ENCODE measurements around the gene CDK2AP2.

CDK2AP2 gene

DNA sequence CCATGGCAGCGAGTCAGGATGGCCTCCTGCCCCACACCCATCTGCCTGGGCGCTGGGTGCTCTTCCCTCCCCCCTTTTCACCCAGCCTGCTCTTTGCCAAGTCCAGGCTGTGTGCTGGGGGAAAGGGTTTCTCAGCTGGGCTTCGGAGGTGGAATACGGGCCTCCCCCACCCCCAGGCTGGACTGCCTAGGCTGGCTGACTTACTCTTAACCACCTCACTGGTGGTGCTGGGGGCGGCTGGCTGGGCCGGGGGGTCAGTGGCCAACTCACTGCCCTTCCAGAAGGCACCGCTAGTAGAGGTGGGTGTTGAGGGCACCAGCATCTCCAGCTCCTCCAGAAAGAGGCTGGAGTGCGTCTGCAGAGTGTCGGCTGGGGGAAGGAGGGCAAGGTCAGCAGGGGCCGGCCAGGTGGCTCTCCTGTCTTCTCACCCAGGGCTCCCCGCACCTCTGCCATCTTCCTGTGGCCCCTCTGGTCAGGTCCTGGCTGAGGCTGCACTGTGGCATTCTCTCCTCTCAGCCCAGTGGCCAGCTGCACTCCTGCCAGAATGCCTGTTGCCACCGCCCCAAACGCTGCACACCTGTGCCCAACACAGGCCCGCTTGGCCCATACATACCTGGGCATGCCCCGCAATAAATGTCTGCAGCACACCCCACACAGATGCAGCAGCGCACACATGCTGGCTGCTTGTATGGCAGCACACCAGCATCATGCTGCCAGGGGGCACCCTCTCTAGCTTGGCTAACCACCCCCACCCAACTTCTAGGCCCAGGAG, 12.5 kb downstream of the CDK2AP2 start:
- H3K27ac ChIP-seq (ENCODE audit: low read length): no peak overlapping the region

DNA sequence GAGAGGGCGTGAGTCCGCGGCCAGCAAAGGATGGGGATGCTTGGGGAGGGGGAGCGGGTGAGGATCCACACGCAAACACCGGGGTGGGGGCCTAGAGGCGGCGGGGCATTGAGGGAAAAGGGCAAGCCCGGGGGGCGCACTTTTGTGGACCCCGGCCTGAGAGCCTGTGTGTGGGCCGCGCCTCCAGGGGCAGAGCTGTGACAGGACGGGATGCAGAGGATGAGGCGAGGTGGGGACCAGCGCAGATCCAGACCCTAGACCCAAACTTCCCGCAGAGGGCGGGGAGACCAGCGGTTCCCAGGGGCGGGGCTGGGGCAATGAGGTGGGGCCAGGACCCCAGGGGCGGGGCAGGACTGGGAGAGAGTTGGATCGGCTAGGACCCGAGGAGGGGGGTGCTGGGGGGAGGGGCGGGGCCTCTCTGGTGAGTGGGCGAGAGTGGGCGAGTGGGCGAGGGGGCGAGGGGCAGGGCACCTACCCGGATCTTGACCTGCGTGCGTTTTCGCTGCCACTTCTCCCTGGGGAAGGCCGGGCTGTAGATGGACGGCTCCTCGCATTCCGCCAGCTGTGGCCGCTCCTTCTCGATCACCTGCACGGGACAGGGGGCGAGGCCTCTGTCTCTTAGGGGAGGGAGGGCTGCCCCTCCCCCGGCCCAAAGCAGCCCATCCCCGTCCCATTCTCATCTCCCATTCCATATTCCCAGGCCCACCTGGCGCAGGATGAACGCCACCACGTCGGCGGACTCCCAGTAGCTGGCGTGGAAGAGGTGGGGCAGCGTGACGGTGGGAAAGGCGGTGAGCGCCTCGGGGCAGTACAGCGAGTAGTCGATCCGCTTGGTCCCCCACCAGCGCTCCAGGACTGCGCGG, 13.4 kb downstream of the CDK2AP2 start:
- no peaks in the 10 kb centered on the region for H3K4me1 ChIP-seq (ENCODE audit: control insufficient read depth, insufficient read depth, low read length)
- no peak for DNase-seq (ENCODE audit: low read depth, low spot score)

More for the DNA sequence above, 12.5 kb downstream of the CDK2AP2 start:
- Histone ChIP-seq H3K27me3 (ENCODE audit: control insufficient read depth, insufficient read depth, low read length) (no peaks in the 10 kb centered on the region), H3K4me3 (ENCODE audit: low read length) (no peak overlapping the region), H3K4me1 (ENCODE audit: control insufficient read depth, insufficient read depth, low read length) (no peaks in the 10 kb centered on the region), H3K9me3 (ENCODE audit: control insufficient read depth, insufficient read depth, low read length) (no peaks in the 10 kb centered on the region), H3K36me3 (ENCODE audit: control insufficient read depth, insufficient read depth, low read length) (peaks cover 30% of the 10 kb centered on the region)
- no CpG with 5 or more reads among the region's 16 CpGs for WGBS (ENCODE audit: insufficient coverage, insufficient read length)
- no peak for DNase-seq (ENCODE audit: low read depth, low spot score)

DNA sequence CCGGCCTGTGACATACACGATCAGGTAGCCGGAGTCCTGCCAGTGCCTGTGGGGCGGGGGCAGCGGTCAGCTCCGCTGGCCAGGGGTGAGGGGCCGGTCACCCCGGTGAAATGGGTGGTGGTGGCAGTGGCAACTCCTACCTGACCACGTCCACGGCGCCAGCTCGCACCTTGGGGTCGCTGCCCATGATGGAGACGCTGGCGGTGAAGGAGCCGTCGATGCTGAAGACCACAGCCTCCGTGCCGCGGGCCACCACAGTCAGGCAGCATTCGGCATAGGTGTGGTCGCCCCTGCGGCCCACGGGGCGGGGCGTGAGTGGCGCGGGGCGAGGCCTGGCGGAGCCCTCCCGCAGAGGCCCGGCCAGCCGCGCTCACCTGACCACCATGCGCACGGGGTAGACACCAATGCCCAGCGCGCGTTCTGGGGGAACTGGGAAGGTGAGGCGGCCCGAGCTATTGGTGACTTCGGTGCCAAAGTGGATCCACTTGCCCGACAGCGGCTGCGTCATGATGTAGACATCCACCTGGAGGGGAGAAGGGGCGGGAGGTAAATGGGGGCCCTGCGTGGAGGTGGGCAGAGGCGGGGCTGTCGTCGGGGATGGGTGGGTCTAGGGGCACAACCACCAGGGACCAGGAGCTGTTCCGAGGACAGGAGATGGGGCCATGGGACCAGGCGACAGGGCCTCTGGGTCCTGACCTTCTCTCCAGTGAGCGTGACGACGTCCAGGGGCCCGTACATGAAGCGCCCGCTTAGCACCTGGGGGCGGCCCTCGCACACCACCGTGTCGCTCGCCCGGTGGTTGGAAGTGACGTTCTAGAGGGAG, 14.2 kb downstream of the CDK2AP2 start:
- no CpG with 5 or more reads among the region's 65 CpGs for WGBS (ENCODE audit: insufficient coverage, insufficient read length)
- Histone ChIP-seq H3K9me3 (ENCODE audit: control insufficient read depth, insufficient read depth, low read length) (no peaks in the 10 kb centered on the region), H3K4me3 (ENCODE audit: low read length) (no peak overlapping the region), H3K36me3 (ENCODE audit: control insufficient read depth, insufficient read depth, low read length) (peaks cover 34% of the 10 kb centered on the region), H3K27ac (ENCODE audit: low read length) (no peak overlapping the region), H3K27me3 (ENCODE audit: control insufficient read depth, insufficient read depth, low read length) (no peaks in the 10 kb centered on the region), H3K4me1 (ENCODE audit: control insufficient read depth, insufficient read depth, low read length) (no peaks in the 10 kb centered on the region)
- DNase-seq (ENCODE audit: low read depth, low spot score): no peak

More for the DNA sequence above, 13.4 kb downstream of the CDK2AP2 start:
- H3K4me3 ChIP-seq (ENCODE audit: low read length): no peak overlapping the region
- H3K27me3 ChIP-seq (ENCODE audit: control insufficient read depth, insufficient read depth, low read length): no peaks in the 10 kb centered on the region
- no peaks in the 10 kb centered on the region for H3K9me3 ChIP-seq (ENCODE audit: control insufficient read depth, insufficient read depth, low read length)
- H3K36me3 ChIP-seq (ENCODE audit: control insufficient read depth, insufficient read depth, low read length): peaks cover 34% of the 10 kb centered on the region
- no CpG with 5 or more reads among the region's 59 CpGs for WGBS (ENCODE audit: insufficient coverage, insufficient read length)
- H3K27ac ChIP-seq (ENCODE audit: low read length): no peak overlapping the region

DNA sequence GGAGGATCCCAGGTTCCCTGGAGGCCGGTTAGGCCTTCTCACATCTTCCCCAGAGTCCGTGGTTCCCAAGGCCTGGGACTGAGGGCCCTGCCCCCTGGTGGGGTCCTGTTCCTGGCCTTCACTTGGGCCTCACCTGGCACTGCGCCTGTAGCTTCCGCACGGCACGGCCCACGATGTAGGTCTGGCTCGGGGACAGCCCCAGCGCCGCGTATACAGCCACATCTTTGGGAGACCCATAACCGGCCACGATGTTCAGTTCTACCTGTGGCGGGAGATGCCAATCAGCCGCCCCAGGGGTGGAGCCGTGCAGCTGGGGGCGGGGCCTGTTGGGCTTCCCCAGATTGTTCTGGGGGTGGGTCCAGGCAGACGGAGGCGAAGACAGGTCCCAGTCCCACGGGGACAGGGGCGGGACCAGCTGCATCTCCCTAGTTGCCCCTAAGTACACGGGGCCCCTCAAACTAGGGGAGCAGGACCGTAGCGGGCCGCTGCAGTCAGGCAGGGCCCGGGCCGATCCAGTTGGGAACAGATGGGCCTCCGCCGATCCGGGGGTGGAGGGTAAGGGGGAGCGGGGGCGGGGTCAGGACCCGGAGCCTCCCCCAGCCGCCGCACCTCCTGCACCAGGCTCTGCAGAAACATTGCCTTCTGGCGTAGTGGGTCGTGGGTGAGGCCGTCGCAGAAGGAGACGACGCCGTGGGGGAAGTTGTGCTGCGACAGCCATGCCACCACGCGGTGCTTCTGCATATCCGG, 15.0 kb downstream of the CDK2AP2 start:
- no peak overlapping the region for H3K4me3 ChIP-seq (ENCODE audit: low read length)
- no peaks in the 10 kb centered on the region for H3K27me3 ChIP-seq (ENCODE audit: control insufficient read depth, insufficient read depth, low read length)
- no peak overlapping the region for H3K27ac ChIP-seq (ENCODE audit: low read length)
- no peak for DNase-seq (ENCODE audit: low read depth, low spot score)
- WGBS (ENCODE audit: insufficient coverage, insufficient read length): no CpG with 5 or more reads among the region's 46 CpGs
- no peaks in the 10 kb centered on the region for H3K9me3 ChIP-seq (ENCODE audit: control insufficient read depth, insufficient read depth, low read length)
- H3K36me3 ChIP-seq (ENCODE audit: control insufficient read depth, insufficient read depth, low read length): peaks cover 34% of the 10 kb centered on the region
- no peaks in the 10 kb centered on the region for H3K4me1 ChIP-seq (ENCODE audit: control insufficient read depth, insufficient read depth, low read length)

DNA sequence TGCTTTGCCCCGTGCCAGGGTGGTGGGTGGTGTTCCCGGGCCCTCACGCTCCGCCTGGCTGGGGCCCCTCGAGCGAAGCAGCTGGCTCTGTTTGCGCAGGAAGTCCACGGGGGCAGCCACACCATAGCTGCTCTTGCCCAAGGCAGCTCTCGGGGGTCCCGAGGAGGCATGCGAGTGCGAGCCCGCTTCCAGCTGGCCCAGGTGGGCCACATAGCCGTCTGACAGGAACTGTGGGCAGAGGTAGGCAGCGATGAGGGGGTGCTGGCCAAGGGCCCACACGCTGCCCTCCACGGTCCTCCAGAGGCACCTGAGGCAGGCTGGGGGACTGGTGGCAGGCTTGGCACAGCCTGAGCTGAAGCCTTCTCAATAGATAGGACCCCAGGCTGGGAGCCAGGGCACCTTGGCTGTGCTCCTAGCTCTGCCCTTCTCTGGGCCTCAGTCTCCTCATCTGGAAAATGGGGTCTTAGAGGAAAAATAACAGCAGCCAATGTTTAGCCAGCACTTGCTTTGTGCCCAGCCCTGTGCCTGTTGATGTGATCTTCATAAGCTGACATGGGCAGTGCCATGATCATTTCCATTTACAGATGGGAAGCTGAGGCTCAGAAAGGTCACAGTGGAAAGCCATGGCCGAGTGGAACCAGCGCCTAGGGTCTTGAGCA, 15.8 kb downstream of the CDK2AP2 start:
- no CpG with 5 or more reads among the region's 19 CpGs for WGBS (ENCODE audit: insufficient coverage, insufficient read length)
- Histone ChIP-seq H3K4me1 (ENCODE audit: control insufficient read depth, insufficient read depth, low read length) (no peaks in the 10 kb centered on the region), H3K9me3 (ENCODE audit: control insufficient read depth, insufficient read depth, low read length) (no peaks in the 10 kb centered on the region), H3K27ac (ENCODE audit: low read length) (no peak overlapping the region), H3K27me3 (ENCODE audit: control insufficient read depth, insufficient read depth, low read length) (no peaks in the 10 kb centered on the region), H3K36me3 (ENCODE audit: control insufficient read depth, insufficient read depth, low read length) (peaks cover 31% of the 10 kb centered on the region), H3K4me3 (ENCODE audit: low read length) (no peak overlapping the region)
- no peak for DNase-seq (ENCODE audit: low read depth, low spot score)

DNA sequence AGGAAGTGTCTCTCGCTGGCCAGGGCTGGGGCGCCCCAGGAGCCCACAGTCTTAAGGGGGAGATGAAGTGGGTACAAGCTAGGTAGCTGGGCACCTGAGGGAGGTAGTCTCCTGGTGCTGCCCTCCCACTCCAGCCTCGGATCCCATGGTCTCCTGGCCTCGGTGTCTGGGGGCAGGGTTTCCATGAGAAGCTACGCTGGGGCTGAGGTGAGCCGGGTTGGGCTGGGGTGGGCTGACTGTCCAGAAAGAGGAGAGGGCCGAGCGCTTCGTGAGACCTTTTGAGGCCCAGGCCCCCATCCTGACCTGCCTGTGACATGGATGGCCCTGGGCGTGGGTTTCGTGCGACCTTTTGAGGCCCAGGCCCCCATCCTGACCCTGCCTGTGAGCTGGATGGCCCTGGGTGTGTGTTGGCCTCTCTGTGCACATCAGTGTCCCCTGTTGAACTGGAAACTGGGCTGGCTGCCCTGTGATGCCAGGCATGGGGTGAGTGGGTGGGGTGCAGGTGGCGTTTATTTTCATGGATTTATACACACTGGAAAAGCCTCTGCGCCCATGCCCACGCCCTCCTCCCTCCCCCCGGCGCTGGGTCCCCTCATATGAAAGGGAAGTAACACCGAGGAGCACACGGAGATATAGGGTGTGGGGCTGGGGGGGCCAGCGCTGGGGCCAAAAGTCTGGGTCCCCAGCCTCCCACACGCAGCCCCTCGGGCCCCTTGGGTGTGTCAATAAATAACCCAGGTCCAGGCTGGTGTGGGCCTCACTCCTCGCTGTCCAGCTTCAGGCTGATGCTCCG, 16.5 kb downstream of the CDK2AP2 start:
- Histone ChIP-seq H3K27ac (ENCODE audit: low read length) (no peak overlapping the region), H3K36me3 (ENCODE audit: control insufficient read depth, insufficient read depth, low read length) (peaks cover 29% of the 10 kb centered on the region), H3K27me3 (ENCODE audit: control insufficient read depth, insufficient read depth, low read length) (no peaks in the 10 kb centered on the region), H3K4me1 (ENCODE audit: control insufficient read depth, insufficient read depth, low read length) (no peaks in the 10 kb centered on the region), H3K4me3 (ENCODE audit: low read length) (no peak overlapping the region), H3K9me3 (ENCODE audit: control insufficient read depth, insufficient read depth, low read length) (no peaks in the 10 kb centered on the region)
- no CpG with 5 or more reads among the region's 24 CpGs for WGBS (ENCODE audit: insufficient coverage, insufficient read length)
- no peak for DNase-seq (ENCODE audit: low read depth, low spot score)

DNA sequence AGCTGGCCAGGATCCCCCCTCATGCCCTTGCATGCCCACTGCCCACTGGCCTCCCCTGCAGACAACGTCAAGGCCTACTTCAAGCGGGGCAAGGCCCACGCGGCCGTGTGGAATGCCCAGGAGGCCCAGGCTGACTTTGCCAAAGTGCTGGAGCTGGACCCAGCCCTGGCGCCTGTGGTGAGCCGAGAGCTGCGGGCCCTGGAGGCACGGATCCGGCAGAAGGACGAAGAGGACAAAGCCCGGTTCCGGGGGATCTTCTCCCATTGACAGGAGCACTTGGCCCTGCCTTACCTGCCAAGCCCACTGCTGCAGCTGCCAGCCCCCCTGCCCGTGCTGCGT, 17.3 kb downstream of the CDK2AP2 start:
- DNase-seq (ENCODE audit: low read depth, low spot score): no peak

DNA sequence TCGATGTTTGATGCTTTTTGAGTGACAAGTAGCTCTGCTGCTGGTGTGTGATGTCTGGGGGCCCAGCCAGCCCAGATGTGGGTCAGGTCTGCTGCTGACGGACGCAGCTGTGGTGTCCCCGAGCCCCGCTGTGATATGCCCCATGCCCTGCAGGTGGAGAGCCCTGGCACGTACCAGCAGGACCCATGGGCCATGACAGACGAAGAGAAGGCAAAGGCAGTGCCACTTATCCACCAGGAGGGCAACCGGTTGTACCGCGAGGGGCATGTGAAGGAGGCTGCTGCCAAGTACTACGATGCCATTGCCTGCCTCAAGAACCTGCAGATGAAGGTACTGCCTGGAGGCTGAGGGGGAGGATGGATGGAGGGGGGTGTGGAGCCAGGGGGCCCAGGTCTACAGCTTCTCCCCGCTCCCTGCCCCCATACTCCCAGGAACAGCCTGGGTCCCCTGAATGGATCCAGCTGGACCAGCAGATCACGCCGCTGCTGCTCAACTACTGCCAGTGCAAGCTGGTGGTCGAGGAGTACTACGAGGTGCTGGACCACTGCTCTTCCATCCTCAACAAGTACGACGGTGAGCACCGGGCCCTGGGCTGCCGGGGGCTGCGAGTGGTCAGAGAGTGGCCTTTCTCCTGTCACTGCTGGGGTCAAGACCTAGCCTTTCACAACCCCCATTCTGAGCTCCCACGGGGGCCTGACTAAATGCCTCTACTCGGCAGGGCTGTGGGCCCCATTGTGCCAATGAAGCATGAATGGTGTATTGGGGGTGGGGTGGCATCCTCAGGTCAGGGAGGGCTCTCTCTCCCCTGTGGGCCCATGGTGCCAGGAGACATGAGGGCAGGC, 17.9 kb downstream of the CDK2AP2 start:
- Histone ChIP-seq H3K36me3 (ENCODE audit: control insufficient read depth, insufficient read depth, low read length) (peaks cover 24% of the 10 kb centered on the region), H3K9me3 (ENCODE audit: control insufficient read depth, insufficient read depth, low read length) (no peaks in the 10 kb centered on the region), H3K4me3 (ENCODE audit: low read length) (no peak overlapping the region), H3K27ac (ENCODE audit: low read length) (no peak overlapping the region), H3K27me3 (ENCODE audit: control insufficient read depth, insufficient read depth, low read length) (no peaks in the 10 kb centered on the region), H3K4me1 (ENCODE audit: control insufficient read depth, insufficient read depth, low read length) (no peaks in the 10 kb centered on the region; the same call in 1 of the 2 replicates)
- no CpG with 5 or more reads among the region's 23 CpGs for WGBS (ENCODE audit: insufficient coverage, insufficient read length)
- no peak for DNase-seq (ENCODE audit: low read depth, low spot score)

More for the DNA sequence above, 17.3 kb downstream of the CDK2AP2 start:
- H3K4me1 ChIP-seq (ENCODE audit: control insufficient read depth, insufficient read depth, low read length): no peaks in the 10 kb centered on the region; the same call in 1 of the 2 replicates
- no peak overlapping the region for H3K4me3 ChIP-seq (ENCODE audit: low read length)
- H3K9me3 ChIP-seq (ENCODE audit: control insufficient read depth, insufficient read depth, low read length): no peaks in the 10 kb centered on the region
- H3K27ac ChIP-seq (ENCODE audit: low read length): no peak overlapping the region
- no peaks in the 10 kb centered on the region for H3K27me3 ChIP-seq (ENCODE audit: control insufficient read depth, insufficient read depth, low read length)
- peaks cover 29% of the 10 kb centered on the region for H3K36me3 ChIP-seq (ENCODE audit: control insufficient read depth, insufficient read depth, low read length)
- no CpG with 5 or more reads among the region's 15 CpGs for WGBS (ENCODE audit: insufficient coverage, insufficient read length)

All from iPS DF 6.9 (cell line).